ENCODE measurements around the gene LY6G6D. TPM values are rescaled to one million over a fixed set of nuclear protein-coding genes. Genes with fewer than 3 reads are reported as not detected.

LY6G6D gene
- total and polyA plus RNA-seq, 2 donors (not counting 1 experiment from before 2014, with no cell fraction given): not detected

GRCh38 chr6:31676322-31676903 is 38.7 kb upstream of the LY6G6D start:
- ATAC-seq (ENCODE audit: low read depth) (no peak), DNase-seq (peak; percentile 47)
- peak overlapping the region; percentile 41 for H3K4me2 ChIP-seq (replicated peaks; ENCODE audit: low read depth, low read length, poor library complexity, severe bottlenecking)
- H3K9me3 ChIP-seq (ENCODE audit: control extremely low read depth in 1 of 3, control insufficient read depth in 2 of 3, insufficient read depth in 1 of 3, low read length in 2 of 3): no peaks in the 10 kb centered on the region
- POLR2A ChIA-PET: interaction anchor here (0.5 kb wide), 2 partner anchors 211 to 1182 kb away, joined by 3 read pairs; no protein-coding TSS in a partner anchor
- H3K79me2 ChIP-seq (ENCODE audit: control insufficient read depth, insufficient read depth, low read length): no peaks in the 10 kb centered on the region
- H3K9ac ChIP-seq (ENCODE audit: low read length): no peak overlapping the region
- Mint-ChIP-seq H3K9me3 (ENCODE audit: insufficient read depth) (no peaks in the 10 kb centered on the region), H3K4me3 (no peak overlapping the region), H3K27ac (peak overlapping the region; percentile 65), H3K4me1 (peaks cover 34% of the 10 kb centered on the region), H3K27me3 (no peaks in the 10 kb centered on the region)
- no peaks in the 10 kb centered on the region for H3K27me3 ChIP-seq (replicated peaks in 1 of 4; ENCODE audit: control extremely low read depth in 1 of 4, control insufficient read depth in 3 of 4, insufficient read depth in 4 of 4, low read length in 3 of 4)
- no peaks in the 10 kb centered on the region for H4K20me1 ChIP-seq (ENCODE audit: control insufficient read depth, insufficient read depth, low read length, poor library complexity, severe bottlenecking)
- peaks cover 5 to 11% of the 10 kb centered on the region in 2 experiments for H3K36me3 ChIP-seq (replicated peaks in 1 of 2; ENCODE audit: control extremely low read depth in 1 of 2, control insufficient read depth in 1 of 2, extremely low read depth in 1 of 2, insufficient read depth in 2 of 2, low read length in 1 of 2)
- H3K27ac ChIP-seq (ENCODE audit: low read length in 2 of 2): no peak overlapping the region
- 62% methylated on average over 4 of the region's 4 CpGs for WGBS (ENCODE audit: insufficient coverage)
- TF ChIP-seq CTCF (IDR thresholded peaks at IDR 0.05) (no peak), EZH2 (IDR thresholded peaks at IDR 0.05; ENCODE audit: borderline replicate concordance, insufficient read depth, low read depth, low read length, poor library complexity, severe bottlenecking) (no peak)
- H2AFZ ChIP-seq (ENCODE audit: insufficient read depth, low read depth, low read length, poor library complexity, severe bottlenecking): peak overlapping the region; percentile 18
- intact Hi-C loops (cut with micrococcal nuclease): no loop called here
- H3K4me1 ChIP-seq (ENCODE audit: control insufficient read depth in 2 of 2, insufficient read depth in 2 of 2, low read length in 2 of 2): peaks cover 11 to 24% of the 10 kb centered on the region in 2 donors
- CTCF ChIA-PET: interaction anchor here (1.3 kb wide), 1 partner anchor 53 kb away, joined by 4 read pairs; the partner anchor contains the start of gene DDAH2
- no peak overlapping the region for H3K4me3 ChIP-seq (ENCODE audit: control extremely low read depth in 1 of 5, extremely low read depth in 1 of 5, insufficient read depth in 1 of 5, low read depth in 2 of 5, low read length in 4 of 5)

GRCh38 chr6:31676904-31677303 is 38.2 kb upstream of the LY6G6D start:
- TF ChIP-seq CTCF (IDR thresholded peaks at IDR 0.05) (no peak), EZH2 (IDR thresholded peaks at IDR 0.05; ENCODE audit: borderline replicate concordance, insufficient read depth, low read depth, low read length, poor library complexity, severe bottlenecking) (no peak)
- intact Hi-C loops (cut with micrococcal nuclease): no loop called here
- 92% methylated on average over 2 of the region's 6 CpGs for WGBS (ENCODE audit: insufficient coverage)
- Mint-ChIP-seq H3K4me3 (no peak overlapping the region), H3K4me1 (peaks cover 39% of the 10 kb centered on the region), H3K9me3 (ENCODE audit: insufficient read depth) (no peaks in the 10 kb centered on the region), H3K27me3 (no peaks in the 10 kb centered on the region), H3K27ac (no peak overlapping the region)
- Histone ChIP-seq H2AFZ (ENCODE audit: insufficient read depth, low read depth, low read length, poor library complexity, severe bottlenecking) (no peak overlapping the region), H3K4me3 (ENCODE audit: control extremely low read depth in 1 of 5, extremely low read depth in 1 of 5, insufficient read depth in 1 of 5, low read depth in 2 of 5, low read length in 4 of 5) (no peak overlapping the region), H4K20me1 (ENCODE audit: control insufficient read depth, insufficient read depth, low read length, poor library complexity, severe bottlenecking) (no peaks in the 10 kb centered on the region), H3K4me2 (replicated peaks; ENCODE audit: low read depth, low read length, poor library complexity, severe bottlenecking) (no peak overlapping the region), H3K4me1 (ENCODE audit: control insufficient read depth in 2 of 2, insufficient read depth in 2 of 2, low read length in 2 of 2) (peaks cover 15 to 29% of the 10 kb centered on the region in 2 donors), H3K36me3 (replicated peaks in 1 of 2; ENCODE audit: control extremely low read depth in 1 of 2, control insufficient read depth in 1 of 2, extremely low read depth in 1 of 2, insufficient read depth in 2 of 2, low read length in 1 of 2) (peaks cover 5 to 7% of the 10 kb centered on the region in 2 experiments), H3K27ac (ENCODE audit: low read length in 2 of 2) (no peak overlapping the region), H3K27me3 (replicated peaks in 1 of 4; ENCODE audit: control extremely low read depth in 1 of 4, control insufficient read depth in 3 of 4, insufficient read depth in 4 of 4, low read length in 3 of 4) (no peaks in the 10 kb centered on the region), H3K9ac (ENCODE audit: low read length) (no peak overlapping the region), H3K79me2 (ENCODE audit: control insufficient read depth, insufficient read depth, low read length) (no peaks in the 10 kb centered on the region), H3K9me3 (ENCODE audit: control extremely low read depth in 1 of 3, control insufficient read depth in 2 of 3, insufficient read depth in 1 of 3, low read length in 2 of 3) (no peaks in the 10 kb centered on the region)
- ChIA-PET CTCF (interaction anchor here (1.6 to 3.3 kb wide), 2 partner anchors 126 to 187 kb away, joined by 7 to 11 read pairs; no protein-coding TSS in a partner anchor), POLR2A (no interaction called here)
- no peak for DNase-seq
- no peak for ATAC-seq (ENCODE audit: low read depth)
